Lower leg skin (tissue), 3 donors: ENCODE data around the gene FGF11.

Source experiments
- CTCF ChIP-seq, 3 donors: fragments of 450-650 bp; IDR thresholded peaks; one replicate each; pipeline ENCODE4 v1.5.1; 2016; ENCODE audit warnings: antibody characterized with exemption in 3 of 3, mild to moderate bottlenecking in 3 of 3, moderate library complexity in 2 of 3
- POLR2A ChIP-seq, 2 donors: fragments of 450-650 bp; IDR thresholded peaks; one replicate each; pipeline ENCODE4 v1.6.1; 2016 to 2017; ENCODE audit warnings: antibody characterized with exemption in 2 of 2, mild to moderate bottlenecking in 1 of 2, moderate library complexity in 1 of 2

DNA sequence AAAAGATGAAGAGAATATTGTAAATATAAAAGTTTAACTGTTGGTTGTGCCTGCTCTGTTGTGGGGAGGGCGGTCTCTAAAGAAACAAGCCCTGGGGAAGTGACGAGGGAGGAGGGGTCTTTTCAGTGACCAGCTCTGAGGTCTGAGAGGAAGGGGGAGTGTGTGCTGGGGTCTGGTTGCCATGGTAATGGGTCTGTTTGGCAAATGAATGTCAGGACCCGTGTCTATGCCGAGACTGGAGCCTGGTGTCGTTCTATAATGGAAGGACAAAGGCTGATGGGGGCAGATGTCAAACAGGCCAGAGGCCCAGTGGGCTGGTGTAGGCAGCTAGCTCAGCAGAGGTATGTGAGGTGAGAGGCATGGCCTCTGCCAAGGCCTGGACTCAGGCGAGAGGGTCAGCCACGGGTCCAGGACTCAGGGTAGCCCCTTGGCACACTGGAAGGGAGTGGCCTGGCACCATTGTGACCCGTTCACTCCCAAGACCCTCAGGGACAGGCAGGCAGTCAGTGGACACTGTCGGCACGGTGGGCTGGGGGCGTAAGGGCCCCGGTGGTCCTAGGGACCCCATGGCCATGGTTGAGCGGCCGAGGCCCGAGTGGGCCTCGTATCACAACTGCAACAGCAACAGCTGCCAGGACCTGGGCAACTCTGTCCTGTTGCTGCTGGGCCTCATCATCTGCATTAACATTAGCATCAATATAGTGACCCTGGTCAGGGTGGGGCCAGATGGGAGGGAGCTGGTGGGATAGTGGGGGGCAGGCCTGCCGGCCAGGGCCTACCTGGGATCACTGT is 19.3 kb upstream of the FGF11 start, which contains the start of gene SPEM1:
- TF ChIP-seq CTCF (IDR thresholded peaks at IDR 0.05) (no peak), POLR2A (IDR thresholded peaks at IDR 0.05) (no peak)
